Upper lobe of left lung (tissue), 6 donors: ENCODE results near the gene MC5R. TPM values are rescaled to one million over a fixed set of nuclear protein-coding genes. Genes with fewer than 3 reads are reported as not detected.
"Not testable (repeated sequence)": the region's sequence is repeated elsewhere in the genome, so short reads cannot be mapped to it uniquely, and the experiment has no call there.

Source experiments
- ATAC-seq, 2 donors: fragments of 200-7000 bp; cut with Tn5 transposase; one replicate each; pipeline ENCODE4 v1.9.1; 2022; ENCODE audit warnings: mild to moderate bottlenecking in 2 of 2, moderate library complexity in 2 of 2; ENCODE audit not compliant: low FRiP score in 2 of 2
- DNase-seq, 2 donors: peaks; one replicate each; pipeline ENCODE4 v3.0.0-alpha.2; 2019 to 2020
- H3K27ac ChIP-seq, 4 donors: fragments of 200-600 bp; sonication (generic); one replicate each; pipeline ENCODE4 v1.5.1; 2016 to 2019
- H3K27me3 ChIP-seq, 4 donors: fragments of 200-600 bp; sonication (generic); one replicate each; pipeline ENCODE4 v1.5.1; 2017 to 2019
- H3K36me3 ChIP-seq, 4 donors: fragments of 200-600 bp; sonication (generic); one replicate each; pipeline ENCODE4 v1.5.1; 2016 to 2019
- H3K4me1 ChIP-seq, 4 donors: fragments of 200-600 bp; sonication (generic); one replicate each; pipeline ENCODE4 v1.5.1; 2018 to 2019
- H3K4me3 ChIP-seq, 4 donors: fragments of 200-600 bp; sonication (generic); one replicate each; pipeline ENCODE4 v1.5.1; 2017 to 2019; ENCODE audit warnings: mild to moderate bottlenecking in 2 of 4, moderate library complexity in 1 of 4
- H3K9me3 ChIP-seq, 4 donors: fragments of 200-600 bp; sonication (generic); one replicate each; pipeline ENCODE4 v1.5.1; 2018 to 2019
- CTCF ChIP-seq, 6 experiments: fragments of 450-650 bp in 4 of 6; fragments of 200-600 bp in 2 of 6; sonication (generic) in 2 of 6; IDR thresholded peaks; one replicate each; pipeline ENCODE4 v1.5.1; 2016 to 2019; ENCODE audit warnings: antibody characterized with exemption in 6 of 6
- EP300 ChIP-seq, 4 donors: sonication (generic); formaldehyde crosslinking; IDR thresholded peaks; one replicate each; pipeline ENCODE4 v1.5.1; 2017; ENCODE audit warnings: antibody characterized with exemption in 4 of 4, control low read depth in 2 of 4
- POLR2A ChIP-seq, 4 donors: fragments of 450-650 bp; IDR thresholded peaks; one replicate each; pipeline ENCODE4 v1.5.1; 2016 to 2017; ENCODE audit warnings: antibody characterized with exemption in 4 of 4, mild to moderate bottlenecking in 2 of 4
- POLR2AphosphoS5 ChIP-seq, 2 donors: sonication (generic); formaldehyde crosslinking; IDR thresholded peaks; one replicate each; pipeline ENCODE4 v1.5.1; 2017; ENCODE audit warnings: antibody characterized with exemption in 2 of 2
- WGBS, 2 donors: methylation state at CpG; one replicate each; pipeline ENCODE4 v1.1.5; 2017 to 2018; 5-methylcytosine and 5-hydroxymethylcytosine counted together
- total RNA-seq, 6 donors: library from RNA; depleted of rRNA in 4 of 6; stranded (reverse); fragments of >200 nt in 4 of 6; gene quantifications; one replicate each; pipeline versions ENCODE4 v1.1.0 to v1.2.1, GENCODE V29; 2016 to 2021
- donor health status: DM: no; HTN: no; CAD: no; lungs with moderate emphysema.
- donor health status: DM: no; HTN: yes; CAD: no; lungs with severe emphysema.

MC5R gene
- total RNA-seq, 6 donors from 2014 or later: not detected

- H3K4me1 ChIP-seq: no peaks in the 10 kb centered on the region
- no peak overlapping the region for H3K27ac ChIP-seq
Measured at GRCh38 chr18:13831864-13832508, 8.0 kb downstream of the MC5R start.

GRCh38 chr18:13834496-13835015 is 10.6 kb downstream of the MC5R start:
- H3K4me1 ChIP-seq: no peaks in the 10 kb centered on the region
- no peak for TF ChIP-seq CTCF (IDR thresholded peaks at IDR 0.05)
- TF ChIP-seq POLR2AphosphoS5 (IDR thresholded peaks at IDR 0.05): no peak
- TF ChIP-seq POLR2A (IDR thresholded peaks at IDR 0.05): no peak
- no peak for TF ChIP-seq EP300 (IDR thresholded peaks at IDR 0.05)
- H3K9me3 ChIP-seq: no peaks in the 10 kb centered on the region
- ATAC-seq (no peak), DNase-seq (no peak)
- H3K27ac ChIP-seq: no peak overlapping the region
- 58 to 66% methylated on average over 8 of the region's 8 CpGs for WGBS, 2 donors
- no peak overlapping the region for H3K4me3 ChIP-seq
- no peaks in the 10 kb centered on the region for H3K36me3 ChIP-seq
- no peaks in the 10 kb centered on the region for H3K27me3 ChIP-seq

More at GRCh38 chr18:13831864-13832508, 8.0 kb downstream of the MC5R start:
- H3K36me3 ChIP-seq: no peaks in the 10 kb centered on the region
- H3K27me3 ChIP-seq: no peaks in the 10 kb centered on the region
- H3K9me3 ChIP-seq: no peaks in the 10 kb centered on the region
- DNase-seq (no peak), ATAC-seq (no peak)
- H3K4me3 ChIP-seq: no peak overlapping the region
- WGBS, 2 donors: 57 to 76% methylated on average over 11 of the region's 11 CpGs
- TF ChIP-seq POLR2A (IDR thresholded peaks at IDR 0.05) (no peak), POLR2AphosphoS5 (IDR thresholded peaks at IDR 0.05) (no peak), EP300 (IDR thresholded peaks at IDR 0.05) (no peak), CTCF (IDR thresholded peaks at IDR 0.05) (no peak)

- ATAC-seq: no peak
Measured at GRCh38 chr18:13835202-13835601, 11.3 kb downstream of the MC5R start.

GRCh38 chr18:13836559-13836958 is 12.6 kb downstream of the MC5R start:
- H3K27me3 ChIP-seq: no peaks in the 10 kb centered on the region
- H3K27ac ChIP-seq: no peak overlapping the region
- 90 to 91% methylated on average over 22 of the region's 22 CpGs for WGBS, 2 donors
- no peaks in the 10 kb centered on the region for H3K36me3 ChIP-seq
- H3K4me1 ChIP-seq: no peaks in the 10 kb centered on the region
- TF ChIP-seq POLR2AphosphoS5 (IDR thresholded peaks at IDR 0.05) (no peak), CTCF (IDR thresholded peaks at IDR 0.05) (no peak), EP300 (IDR thresholded peaks at IDR 0.05) (no peak), POLR2A (IDR thresholded peaks at IDR 0.05) (no peak)
- no peak overlapping the region for H3K4me3 ChIP-seq
- DNase-seq (peak in 1 of 2 donors; percentile 60), ATAC-seq (no peak)
- H3K9me3 ChIP-seq: no peaks in the 10 kb centered on the region

More at GRCh38 chr18:13835202-13835601, 11.3 kb downstream of the MC5R start:
- no peaks in the 10 kb centered on the region for H3K27me3 ChIP-seq
- 68 to 86% methylated on average over 6 of the region's 6 CpGs for WGBS, 2 donors
- H3K36me3 ChIP-seq: no peaks in the 10 kb centered on the region
- H3K4me3 ChIP-seq: no peak overlapping the region
- TF ChIP-seq CTCF (IDR thresholded peaks at IDR 0.05) (no peak), POLR2AphosphoS5 (IDR thresholded peaks at IDR 0.05) (no peak), EP300 (IDR thresholded peaks at IDR 0.05) (no peak), POLR2A (IDR thresholded peaks at IDR 0.05) (no peak)
- no peaks in the 10 kb centered on the region for H3K9me3 ChIP-seq
- no peaks in the 10 kb centered on the region for H3K4me1 ChIP-seq
- no peak overlapping the region for H3K27ac ChIP-seq
- DNase-seq: no peak

- ATAC-seq: no peak
- H3K27ac ChIP-seq: no peak overlapping the region
- H3K36me3 ChIP-seq: no peaks in the 10 kb centered on the region
- no peak for DNase-seq
- H3K4me3 ChIP-seq: no peak overlapping the region
- TF ChIP-seq POLR2AphosphoS5 (IDR thresholded peaks at IDR 0.05): no peak
- no peak for TF ChIP-seq CTCF (IDR thresholded peaks at IDR 0.05)
- TF ChIP-seq EP300 (IDR thresholded peaks at IDR 0.05): no peak
- no peak for TF ChIP-seq POLR2A (IDR thresholded peaks at IDR 0.05)
- peaks cover 0 to 7% (median 3%) of the 10 kb centered on the region in 4 donors for H3K9me3 ChIP-seq
- WGBS, 2 donors: 87 to 92% methylated on average over 4 of the region's 4 CpGs
- no peaks in the 10 kb centered on the region for H3K4me1 ChIP-seq
- no peaks in the 10 kb centered on the region for H3K27me3 ChIP-seq
Measured at GRCh38 chr18:13849791-13850190, 25.8 kb downstream of the MC5R start.

GRCh38 chr18:13862898-13863297 is 38.9 kb downstream of the MC5R start:
- ATAC-seq, DNase-seq: not testable (repeated sequence)

More at GRCh38 chr18:13862898-13863297, 38.9 kb downstream of the MC5R start:
- H3K4me3 ChIP-seq, H3K4me1 ChIP-seq, H3K9me3 ChIP-seq, H3K27ac ChIP-seq, H3K36me3 ChIP-seq, H3K27me3 ChIP-seq: not testable (repeated sequence)
- 20 to 49% methylated on average over 4 to 7 of the region's 7 CpGs for WGBS, 2 donors
